ENCODE results near the gene STPG3. TPM values are rescaled to one million over a fixed set of nuclear protein-coding genes. Genes with fewer than 3 reads are reported as not detected.
A peak's percentile ranks its signal among the peaks of the same experiment; 100 is the strongest.

The STPG3 gene
- total and polyA plus RNA-seq, 2 of the 13 experiments (the other 11 are each of a cell fraction or from before 2014, with no cell fraction given), result not detected

DNA sequence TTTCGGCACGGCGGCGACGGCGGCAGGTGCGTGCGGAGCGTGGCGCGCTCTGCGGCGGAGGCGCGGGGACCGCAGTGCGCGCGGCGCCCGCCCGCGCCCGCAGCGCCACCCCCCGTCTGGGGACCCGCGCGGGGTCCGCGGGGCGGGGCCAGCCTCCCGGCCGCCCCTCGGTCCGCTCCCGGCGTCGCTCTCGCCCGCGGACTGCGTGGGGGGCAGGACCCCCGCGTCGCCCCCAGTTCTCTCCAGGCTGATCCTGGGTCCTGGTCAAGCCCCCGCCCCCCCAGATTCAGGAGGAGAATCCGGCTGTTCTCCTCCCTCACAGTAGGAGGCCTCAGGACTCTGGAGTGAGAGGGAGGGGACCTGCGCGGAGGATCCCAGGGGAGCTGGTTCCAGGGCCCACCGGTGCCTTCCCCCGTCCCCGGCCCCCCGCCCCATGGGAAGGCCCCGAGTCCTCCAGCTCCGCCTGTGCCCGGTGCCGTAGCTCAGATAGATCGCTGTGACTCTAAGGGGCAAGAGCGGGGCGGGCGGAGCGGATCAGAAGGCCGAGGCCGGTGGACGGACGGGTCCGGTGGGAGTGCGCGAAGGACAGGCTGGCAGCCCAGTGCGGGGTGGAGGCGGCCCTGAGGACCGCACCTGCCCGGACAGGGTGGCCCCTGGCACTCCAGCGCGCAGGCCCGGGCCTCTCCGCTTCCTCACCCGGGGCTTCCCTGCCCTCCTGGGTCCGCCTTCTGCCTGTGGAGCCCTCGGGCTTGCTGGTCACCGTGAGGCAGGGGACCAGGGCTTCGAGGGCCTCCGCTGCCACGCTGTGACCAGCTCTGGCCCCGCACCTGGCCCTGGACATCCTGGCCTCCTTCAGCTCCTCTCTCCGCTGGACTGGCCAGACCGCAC is 28.7 kb upstream of the STPG3 start, which contains the start of gene RNF208 (continued):
- TF ChIP-seq, protein P1, sequence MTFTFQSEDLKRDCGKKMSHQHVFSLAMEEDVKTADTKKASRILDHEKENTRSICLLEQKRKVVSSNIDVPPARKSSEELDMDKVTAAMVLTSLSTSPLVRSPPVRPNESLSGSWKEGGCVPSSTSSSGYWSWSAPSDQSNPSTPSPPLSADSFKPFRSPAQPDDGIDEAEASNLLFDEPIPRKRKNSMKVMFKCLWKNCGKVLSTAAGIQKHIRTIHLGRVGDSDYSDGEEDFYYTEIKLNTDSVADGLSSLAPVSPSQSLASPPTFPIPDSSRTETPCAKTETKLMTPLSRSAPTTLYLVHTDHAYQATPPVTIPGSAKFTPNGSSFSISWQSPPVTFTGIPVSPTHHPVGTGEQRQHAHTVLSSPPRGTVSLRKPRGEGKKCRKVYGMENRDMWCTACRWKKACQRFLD (CRISPR knock-in tag; IDR thresholded peaks at IDR 0.05; ENCODE audit: borderline replicate concordance), result no peak; the same call in none of the 2 replicates
- TF ChIP-seq ZNF841 (CRISPR knock-in tag; IDR thresholded peaks at IDR 0.05; ENCODE audit: borderline replicate concordance) (no peak), ZNF180 (CRISPR knock-in tag; IDR thresholded peaks at IDR 0.05; ENCODE audit: borderline replicate concordance, low read depth) (no peak), SALL2 (CRISPR knock-in tag; IDR thresholded peaks at IDR 0.05) (0 out of 2 replicates have a peak, but pooled peaks have one; percentile 22), ZKSCAN5 (CRISPR knock-in tag; IDR thresholded peaks at IDR 0.05) (no peak), ZNF160 (CRISPR knock-in tag; IDR thresholded peaks at IDR 0.05) (no peak), AKAP8 (CRISPR knock-in tag; IDR thresholded peaks at IDR 0.05) (no peak), SP140L (CRISPR knock-in tag; IDR thresholded peaks at IDR 0.05; ENCODE audit: borderline replicate concordance) (no peak), CEBPG (CRISPR knock-in tag; IDR thresholded peaks at IDR 0.05) (no peak), CBFB (CRISPR knock-in tag; IDR thresholded peaks at IDR 0.05) (0 out of 2 replicates have a peak, but pooled peaks have one; percentile 18), SRF (IDR thresholded peaks at IDR 0.05; ENCODE audit: low read depth, low read length) (no peak), MBNL3 (CRISPR knock-in tag; conservative IDR thresholded peaks at IDR 0.05) (no peak), MTF2 (CRISPR knock-in tag; IDR thresholded peaks at IDR 0.05; ENCODE audit: borderline replicate concordance) (no peak), HMGA1 (CRISPR knock-in tag; conservative IDR thresholded peaks at IDR 0.05) (no peak)
- TF ChIP-seq, protein P2, sequence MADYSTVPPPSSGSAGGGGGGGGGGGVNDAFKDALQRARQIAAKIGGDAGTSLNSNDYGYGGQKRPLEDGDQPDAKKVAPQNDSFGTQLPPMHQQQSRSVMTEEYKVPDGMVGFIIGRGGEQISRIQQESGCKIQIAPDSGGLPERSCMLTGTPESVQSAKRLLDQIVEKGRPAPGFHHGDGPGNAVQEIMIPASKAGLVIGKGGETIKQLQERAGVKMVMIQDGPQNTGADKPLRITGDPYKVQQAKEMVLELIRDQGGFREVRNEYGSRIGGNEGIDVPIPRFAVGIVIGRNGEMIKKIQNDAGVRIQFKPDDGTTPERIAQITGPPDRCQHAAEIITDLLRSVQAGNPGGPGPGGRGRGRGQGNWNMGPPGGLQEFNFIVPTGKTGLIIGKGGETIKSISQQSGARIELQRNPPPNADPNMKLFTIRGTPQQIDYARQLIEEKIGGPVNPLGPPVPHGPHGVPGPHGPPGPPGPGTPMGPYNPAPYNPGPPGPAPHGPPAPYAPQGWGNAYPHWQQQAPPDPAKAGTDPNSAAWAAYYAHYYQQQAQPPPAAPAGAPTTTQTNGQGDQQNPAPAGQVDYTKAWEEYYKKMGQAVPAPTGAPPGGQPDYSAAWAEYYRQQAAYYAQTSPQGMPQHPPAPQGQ (CRISPR knock-in tag; IDR thresholded peaks at IDR 0.05; ENCODE audit: borderline replicate concordance), result no peak
- TF ChIP-seq, protein P3, sequence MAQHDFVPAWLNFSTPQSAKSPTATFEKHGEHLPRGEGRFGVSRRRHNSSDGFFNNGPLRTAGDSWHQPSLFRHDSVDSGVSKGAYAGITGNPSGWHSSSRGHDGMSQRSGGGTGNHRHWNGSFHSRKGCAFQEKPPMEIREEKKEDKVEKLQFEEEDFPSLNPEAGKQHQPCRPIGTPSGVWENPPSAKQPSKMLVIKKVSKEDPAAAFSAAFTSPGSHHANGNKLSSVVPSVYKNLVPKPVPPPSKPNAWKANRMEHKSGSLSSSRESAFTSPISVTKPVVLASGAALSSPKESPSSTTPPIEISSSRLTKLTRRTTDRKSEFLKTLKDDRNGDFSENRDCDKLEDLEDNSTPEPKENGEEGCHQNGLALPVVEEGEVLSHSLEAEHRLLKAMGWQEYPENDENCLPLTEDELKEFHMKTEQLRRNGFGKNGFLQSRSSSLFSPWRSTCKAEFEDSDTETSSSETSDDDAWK (CRISPR knock-in tag; IDR thresholded peaks at IDR 0.05), result no peak
- TF ChIP-seq, protein P4, sequence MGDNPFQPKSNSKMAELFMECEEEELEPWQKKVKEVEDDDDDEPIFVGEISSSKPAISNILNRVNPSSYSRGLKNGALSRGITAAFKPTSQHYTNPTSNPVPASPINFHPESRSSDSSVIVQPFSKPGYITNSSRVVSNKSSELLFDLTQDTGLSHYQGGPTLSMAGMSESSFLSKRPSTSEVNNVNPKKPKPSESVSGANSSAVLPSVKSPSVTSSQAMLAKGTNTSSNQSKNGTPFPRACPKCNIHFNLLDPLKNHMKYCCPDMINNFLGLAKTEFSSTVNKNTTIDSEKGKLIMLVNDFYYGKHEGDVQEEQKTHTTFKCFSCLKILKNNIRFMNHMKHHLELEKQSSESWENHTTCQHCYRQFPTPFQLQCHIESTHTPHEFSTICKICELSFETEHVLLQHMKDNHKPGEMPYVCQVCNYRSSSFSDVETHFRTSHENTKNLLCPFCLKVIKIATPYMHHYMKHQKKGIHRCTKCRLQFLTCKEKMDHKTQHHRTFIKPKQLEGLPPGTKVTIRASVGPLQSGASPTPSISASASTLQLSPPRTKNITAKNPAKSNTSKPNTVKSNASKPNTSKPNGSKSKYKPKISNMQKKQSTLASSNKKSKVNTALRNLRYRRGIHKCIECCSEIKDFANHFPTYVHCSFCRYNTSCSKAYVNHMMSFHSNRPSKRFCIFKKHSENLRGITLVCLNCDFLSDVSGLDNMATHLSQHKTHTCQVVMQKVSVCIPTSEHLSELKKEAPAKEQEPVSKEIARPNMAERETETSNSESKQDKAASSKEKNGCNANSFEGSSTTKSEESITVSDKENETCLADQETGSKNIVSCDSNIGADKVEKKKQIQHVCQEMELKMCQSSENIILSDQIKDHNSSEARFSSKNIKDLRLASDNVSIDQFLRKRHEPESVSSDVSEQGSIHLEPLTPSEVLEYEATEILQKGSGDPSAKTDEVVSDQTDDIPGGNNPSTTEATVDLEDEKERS (CRISPR knock-in tag; IDR thresholded peaks at IDR 0.05), result no peak
- TF ChIP-seq, protein P5, sequence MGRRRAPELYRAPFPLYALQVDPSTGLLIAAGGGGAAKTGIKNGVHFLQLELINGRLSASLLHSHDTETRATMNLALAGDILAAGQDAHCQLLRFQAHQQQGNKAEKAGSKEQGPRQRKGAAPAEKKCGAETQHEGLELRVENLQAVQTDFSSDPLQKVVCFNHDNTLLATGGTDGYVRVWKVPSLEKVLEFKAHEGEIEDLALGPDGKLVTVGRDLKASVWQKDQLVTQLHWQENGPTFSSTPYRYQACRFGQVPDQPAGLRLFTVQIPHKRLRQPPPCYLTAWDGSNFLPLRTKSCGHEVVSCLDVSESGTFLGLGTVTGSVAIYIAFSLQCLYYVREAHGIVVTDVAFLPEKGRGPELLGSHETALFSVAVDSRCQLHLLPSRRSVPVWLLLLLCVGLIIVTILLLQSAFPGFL (CRISPR knock-in tag; IDR thresholded peaks at IDR 0.05), result no peak

All from HepG2 (cell line).